Adrenal gland (tissue), 5 donors: ENCODE measurements around the gene STS.

Experiments used
- CTCF ChIP-seq, 6 experiments: fragments of 450-650 bp in 4 of 6; fragments of 200-600 bp in 2 of 6; sonication (generic) in 1 of 6; IDR thresholded peaks; 1 replicate in 5 of 6; 2 replicates in 1 of 6; pipeline versions ENCODE4 v1.5.1 to v1.8.0; 2016 to 2021; ENCODE audit warnings: antibody characterized with exemption in 6 of 6, mild to moderate bottlenecking in 2 of 6, moderate library complexity in 1 of 6
- POLR2A ChIP-seq, 2 donors: fragments of 450-650 bp; IDR thresholded peaks; one replicate each; pipeline ENCODE4 v1.6.1; 2017; ENCODE audit warnings: antibody characterized with exemption in 2 of 2, mild to moderate bottlenecking in 2 of 2, moderate library complexity in 1 of 2
- donor health status: DM: no; HTN: no; CAD: no.

GRCh38 chrX:7143941-7144525, 3.5 kb upstream of the STS start:
- TF ChIP-seq POLR2A (IDR thresholded peaks at IDR 0.05) (no peak), CTCF (IDR thresholded peaks at IDR 0.05) (no peak)
